Endothelial cell of umbilical vein (primary cell): ENCODE measurements around the gene MCC.

ENCODE experiments used
- CTCF ChIP-seq, 2 donors: IDR thresholded peaks; 1 replicate in 1 of 2; 2 replicates in 1 of 2; pipeline ENCODE4 v1.5.1; 2011; ENCODE audit warnings: low read length in 2 of 2, mild to moderate bottlenecking in 2 of 2, moderate library complexity in 2 of 2, control low read depth in 1 of 2, inconsistent platforms in 1 of 2, low read depth in 1 of 2; ENCODE audit not compliant: insufficient read depth in 1 of 2; ENCODE audit errors: extremely low read depth in 1 of 2
- EZH2 ChIP-seq: IDR thresholded peaks from 2 replicates; pipeline ENCODE4 v1.6.1; 2012; ENCODE audit warnings: borderline replicate concordance, low read depth, mild to moderate bottlenecking, moderate library complexity, low read length, inconsistent platforms; ENCODE audit not compliant: severe bottlenecking
- MAX ChIP-seq: IDR thresholded peaks from 2 replicates; pipeline ENCODE4 v1.6.1; 2011; ENCODE audit not compliant: insufficient read depth, insufficient read length
- POLR2A ChIP-seq: IDR thresholded peaks from 2 replicates; pipeline ENCODE4 v1.6.1; 2012; ENCODE audit warnings: low read depth, mild to moderate bottlenecking, control low read depth, low read length
- POLR2AphosphoS5 ChIP-seq: IDR thresholded peaks from 2 replicates; pipeline ENCODE4 v1.6.1; 2012; ENCODE audit warnings: low read depth, mild to moderate bottlenecking, control low read depth, low read length, moderate library complexity; ENCODE audit not compliant: insufficient read depth

GRCh38 chr5:113367586-113367985 is 120.7 kb downstream of the MCC start:
- TF ChIP-seq CTCF (IDR thresholded peaks at IDR 0.05; ENCODE audit: extremely low read depth in 1 of 2, insufficient read depth in 1 of 2, low read depth in 1 of 2, low read length in 2 of 2) (no peak), POLR2AphosphoS5 (no peak), MAX (no peak), EZH2 (no peak), POLR2A (peak; percentile 43)
